ENCODE data around the gene TSC2.
"Not testable (repeated sequence)": the region's sequence is repeated elsewhere in the genome, so short reads cannot be mapped to it uniquely, and the experiment has no call there.

The TSC2 gene

GRCh38 chr16:2009791-2010510 is 37.8 kb upstream of the TSC2 start, which contains the start of gene ZNF598:
Gene ZNF598, minus strand, starts transcription at chr16:2009821.
- in situ Hi-C loops (cut with HindIII; ENCODE audit: low sequenced_read_pairs), result no loop called here

- in situ Hi-C loops (cut with HindIII; ENCODE audit: low sequenced_read_pairs), result not testable (repeated sequence)
These were observed 36.1 kb upstream of the TSC2 start for GRCh38 chr16:2011726-2012125.

GRCh38 chr16:2013527-2013926 is 34.3 kb upstream of the TSC2 start:
- in situ Hi-C loops (cut with HindIII; ENCODE audit: low sequenced_read_pairs), result no loop called here

GRCh38 chr16:2015117-2015946 is 32.5 kb upstream of the TSC2 start:
- in situ Hi-C loops (cut with HindIII; ENCODE audit: low sequenced_read_pairs), result no loop called here

GRCh38 chr16:2015947-2016208 is 31.9 kb upstream of the TSC2 start:
- in situ Hi-C loops (cut with HindIII; ENCODE audit: low sequenced_read_pairs), result no loop called here

- in situ Hi-C loops (cut with HindIII; ENCODE audit: low sequenced_read_pairs), result no loop called here
These were observed 31.3 kb upstream of the TSC2 start for GRCh38 chr16:2016407-2016922.

- in situ Hi-C loops (cut with HindIII; ENCODE audit: low sequenced_read_pairs), result no loop called here
These were observed 28.3 kb upstream of the TSC2 start, which contains the start of gene NPW for GRCh38 chr16:2019518-2019920. Gene NPW, plus strand, starts transcription at chr16:2019785.

- in situ Hi-C loops (cut with HindIII; ENCODE audit: low sequenced_read_pairs), result no loop called here
These were observed 27.6 kb upstream of the TSC2 start for GRCh38 chr16:2019921-2020831.

GRCh38 chr16:2022723-2023091 is 25.1 kb upstream of the TSC2 start:
- in situ Hi-C loops (cut with HindIII; ENCODE audit: low sequenced_read_pairs), result no loop called here

- in situ Hi-C loops (cut with HindIII; ENCODE audit: low sequenced_read_pairs), result no loop called here
These were observed 24.4 kb upstream of the TSC2 start for GRCh38 chr16:2023092-2024031.

- in situ Hi-C loops (cut with HindIII; ENCODE audit: low sequenced_read_pairs), result no loop called here
These were observed 23.8 kb upstream of the TSC2 start for GRCh38 chr16:2024032-2024420.

GRCh38 chr16:2025251-2025650 is 22.5 kb upstream of the TSC2 start:
- in situ Hi-C loops (cut with HindIII; ENCODE audit: low sequenced_read_pairs), result no loop called here

GRCh38 chr16:2025878-2026460 is 21.8 kb upstream of the TSC2 start:
- in situ Hi-C loops (cut with HindIII; ENCODE audit: low sequenced_read_pairs), result no loop called here

- in situ Hi-C loops (cut with HindIII; ENCODE audit: low sequenced_read_pairs), result no loop called here
These were observed 21.2 kb upstream of the TSC2 start, which contains the start of gene NHERF2 for GRCh38 chr16:2026461-2027023. Gene NHERF2, plus strand, starts transcription at chr16:2026902. Its CDS starts 104 bp downstream, at chr16:2027006.

GRCh38 chr16:2027024-2028010 is 20.5 kb upstream of the TSC2 start:
- in situ Hi-C loops (cut with HindIII; ENCODE audit: low sequenced_read_pairs), result no loop called here

- in situ Hi-C loops (cut with HindIII; ENCODE audit: low sequenced_read_pairs), result no loop called here
These were observed 19.6 kb upstream of the TSC2 start for GRCh38 chr16:2028146-2028545.

GRCh38 chr16:2028620-2029220 is 19.1 kb upstream of the TSC2 start:
- in situ Hi-C loops (cut with HindIII; ENCODE audit: low sequenced_read_pairs), result no loop called here

- in situ Hi-C loops (cut with HindIII; ENCODE audit: low sequenced_read_pairs), result no loop called here
These were observed 18.4 kb upstream of the TSC2 start for GRCh38 chr16:2029350-2029749.
